NCI-H446 treated with DMSO at 0.1 percent for 48 hours (cell line): Measurements from ENCODE around the gene MGST1.
"Not testable (repeated sequence)": the region's sequence is repeated elsewhere in the genome, so short reads cannot be mapped to it uniquely, and the experiment has no call there.

ENCODE experiments used
- DNase-seq: peaks from one replicate; lab custom pipeline; 2025; lab: John Stamatoyannopoulos, UW

The MGST1 gene

GRCh38 chr12:16352481-16352880 lies 5.0 kb downstream of the MGST1 start:
- DNase-seq = no peak

DNA sequence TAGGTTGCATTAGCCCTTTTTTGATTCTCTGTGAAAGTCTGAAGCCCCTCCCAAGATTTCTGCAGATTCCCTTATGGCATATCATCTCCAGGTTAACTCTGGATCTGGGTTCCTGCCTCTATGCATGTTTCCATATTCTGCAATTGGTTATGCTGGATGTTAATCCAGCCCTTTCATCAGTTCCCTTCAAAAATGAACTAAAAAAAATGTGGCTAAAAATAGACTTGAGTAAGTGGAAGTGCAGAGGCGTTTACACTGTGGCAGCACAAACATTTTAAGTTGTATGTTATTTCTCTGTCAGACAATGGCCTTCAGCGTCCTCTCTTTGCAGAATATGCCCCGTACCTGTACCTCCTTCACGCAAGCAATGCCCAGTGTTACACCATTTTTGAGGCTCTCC lies 11.4 kb downstream of the MGST1 start:
- no peak for DNase-seq

DNA sequence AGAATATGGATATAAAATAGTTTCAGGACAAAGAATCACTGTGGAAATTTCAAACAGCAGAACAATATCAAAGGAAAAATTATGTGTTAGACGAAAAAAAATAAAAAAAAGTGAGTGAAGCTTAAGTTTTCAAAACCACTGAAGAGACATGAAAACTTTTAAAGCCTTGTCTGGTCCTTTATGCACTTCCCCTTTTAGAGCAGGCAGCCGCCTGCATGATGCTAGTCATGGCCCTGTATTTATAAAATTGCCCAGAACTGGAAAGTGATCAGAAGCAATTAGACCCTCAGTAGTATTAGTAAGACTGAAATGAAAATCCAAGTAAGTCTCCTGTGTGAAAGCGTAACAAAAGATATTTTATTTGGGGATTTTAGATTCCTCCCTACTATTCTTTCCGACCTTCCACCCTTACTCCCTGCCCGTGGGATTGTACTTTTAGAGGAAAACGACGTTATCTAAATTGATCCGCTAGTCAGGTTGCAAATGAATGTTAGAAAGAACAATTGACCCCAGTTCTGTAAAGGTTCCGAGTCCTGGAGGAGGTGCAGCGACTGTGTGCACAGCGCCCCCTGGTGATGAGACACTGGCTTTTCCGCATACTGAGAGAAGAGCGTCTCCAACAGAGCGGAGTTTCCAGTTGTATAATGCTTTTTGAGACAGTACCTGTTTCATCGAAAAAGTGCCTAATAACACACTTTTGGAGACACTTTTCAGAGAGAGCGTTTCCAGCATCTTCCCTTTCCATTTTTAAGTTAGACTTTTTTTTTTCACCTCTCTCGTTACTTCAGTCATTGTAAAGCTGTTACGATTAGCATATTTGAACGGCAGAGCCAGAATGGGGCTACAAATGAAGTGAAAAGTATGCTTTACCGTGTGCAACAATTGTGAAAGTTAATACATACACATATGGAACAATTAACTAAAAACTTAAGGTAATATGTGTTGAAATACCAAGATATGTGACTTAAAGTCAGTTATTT lies 12.4 kb downstream of the MGST1 start:
- no peak for DNase-seq

DNA sequence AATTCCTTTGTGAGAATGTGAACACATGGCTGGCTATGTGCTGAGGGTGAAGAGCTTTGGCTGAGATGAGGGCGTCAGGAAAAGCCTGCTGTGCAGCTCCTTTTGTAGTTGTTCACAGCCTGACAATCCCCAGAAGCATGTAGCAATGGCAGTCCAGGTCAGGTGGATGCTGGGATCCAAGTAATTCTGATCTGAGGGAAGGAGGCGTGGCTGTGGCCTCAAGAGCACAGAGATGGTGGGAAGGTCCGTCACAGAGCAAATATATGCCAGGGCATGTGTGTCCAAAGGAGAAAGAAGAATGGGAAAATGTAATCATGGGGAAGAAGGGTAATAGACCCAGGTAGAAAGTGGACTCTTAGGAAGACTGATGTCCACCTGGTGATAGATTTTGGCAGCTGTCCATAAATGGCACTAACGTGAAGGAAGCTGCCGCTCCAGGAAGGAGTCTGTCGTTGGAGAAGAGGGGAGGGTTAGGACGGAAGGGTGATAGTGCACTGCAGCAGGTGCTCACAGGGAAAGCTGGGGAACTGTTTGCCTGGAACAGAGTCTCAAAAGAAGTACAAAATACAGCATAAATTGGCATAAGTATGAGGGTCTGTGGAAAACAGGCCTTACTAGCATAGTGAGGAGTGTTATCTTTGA lies 13.8 kb downstream of the MGST1 start:
- DNase-seq = no peak

- DNase-seq = no peak
These were observed 15.1 kb downstream of the MGST1 start for GRCh38 chr12:16362550-16362949.

DNA sequence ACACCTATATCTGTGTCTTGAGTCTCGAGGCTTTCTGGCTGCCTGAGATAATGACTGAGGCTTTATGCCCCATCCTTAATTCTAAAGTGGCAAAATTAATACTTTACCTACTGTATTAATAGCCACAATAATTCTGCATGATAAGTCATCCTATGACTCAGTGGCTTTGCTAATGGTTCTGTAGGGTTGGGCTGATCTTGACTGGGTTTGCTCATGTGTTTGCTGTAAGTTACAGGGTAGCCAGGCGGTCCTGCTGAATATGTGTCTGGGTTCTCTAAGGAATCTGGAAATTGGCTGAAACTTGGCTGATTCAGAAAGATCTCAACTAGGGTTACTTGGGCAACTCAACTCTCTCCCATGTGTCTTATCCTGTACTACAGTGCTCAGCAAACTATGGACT lies 21.7 kb downstream of the MGST1 start:
- DNase-seq = no peak

DNA sequence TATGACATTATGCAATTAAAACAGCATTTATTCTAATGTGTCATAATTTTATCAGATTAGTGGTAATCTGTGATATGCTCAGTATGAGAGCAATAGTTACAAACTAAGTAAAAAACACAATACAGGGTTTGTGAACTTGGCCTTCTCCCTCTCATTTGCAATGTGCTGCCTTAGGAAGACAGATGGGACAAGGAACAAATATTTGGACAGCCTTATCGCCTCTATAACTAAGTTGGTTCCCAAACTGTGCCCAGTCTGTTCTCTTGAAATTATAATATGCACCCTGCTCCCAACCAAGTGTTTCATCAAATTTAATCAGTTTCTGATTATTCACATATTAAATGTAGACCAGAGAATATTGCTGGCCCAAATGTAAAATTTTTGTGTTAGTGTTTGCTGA lies 22.7 kb downstream of the MGST1 start:
- no peak for DNase-seq

DNA sequence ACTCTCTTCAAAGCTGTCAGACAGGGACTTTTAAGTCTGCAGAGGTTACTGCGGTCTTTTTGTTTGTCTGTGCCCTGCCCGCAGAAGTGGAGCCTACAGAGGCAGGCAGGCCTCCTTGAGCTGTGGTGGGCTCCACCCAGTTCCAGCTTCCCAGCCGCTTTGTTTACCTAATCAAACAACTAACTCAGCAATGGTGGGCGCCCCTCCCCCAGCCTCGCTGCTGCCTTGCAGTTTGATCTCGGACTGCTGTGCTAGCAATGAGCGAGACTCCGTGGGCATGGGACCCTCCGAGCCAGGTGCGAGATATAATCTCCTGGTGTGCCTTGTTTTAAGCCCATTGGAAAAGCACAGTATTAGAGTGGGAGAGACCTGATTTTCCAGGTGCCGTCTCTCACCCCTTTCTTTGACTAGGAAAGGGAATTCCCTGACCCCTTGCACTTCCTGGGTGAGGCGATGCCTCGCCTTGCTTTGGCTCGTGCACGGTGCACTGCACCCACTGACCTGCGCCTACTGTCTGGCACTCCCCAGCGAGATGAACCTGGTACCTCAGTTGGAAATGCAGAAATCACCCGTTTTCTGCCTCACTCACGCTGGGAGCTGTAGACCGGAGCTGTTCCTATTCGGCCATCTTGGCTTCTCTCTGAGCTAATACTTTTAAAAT lies 35.3 kb downstream of the MGST1 start:
- not testable (repeated sequence) for DNase-seq

DNA sequence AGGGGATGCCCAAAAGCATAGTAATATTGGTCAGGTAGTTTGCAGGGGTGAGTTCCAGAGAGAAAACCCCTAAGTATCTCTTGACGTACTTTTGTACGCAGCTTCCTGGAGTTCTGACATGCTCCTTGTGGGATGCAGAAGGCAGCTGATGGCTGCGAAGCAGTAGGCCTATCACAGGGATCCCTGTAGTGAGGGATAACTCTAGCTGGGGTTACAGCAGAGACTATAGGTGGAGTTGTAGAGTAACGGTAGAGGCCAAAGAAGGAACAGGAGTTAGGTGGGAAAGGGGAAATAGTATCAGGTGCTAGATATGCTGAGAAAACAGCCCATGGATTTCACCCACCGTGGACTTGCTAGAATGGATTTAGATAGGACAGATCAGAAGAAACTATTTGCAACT lies 37.3 kb downstream of the MGST1 start:
- DNase-seq = no peak

- DNase-seq = peak; percentile 14
These were observed 38.6 kb downstream of the MGST1 start for GRCh38 chr12:16385782-16386646.

GRCh38 chr12:16387919-16388318 lies 40.5 kb downstream of the MGST1 start:
- DNase-seq = no peak

DNA sequence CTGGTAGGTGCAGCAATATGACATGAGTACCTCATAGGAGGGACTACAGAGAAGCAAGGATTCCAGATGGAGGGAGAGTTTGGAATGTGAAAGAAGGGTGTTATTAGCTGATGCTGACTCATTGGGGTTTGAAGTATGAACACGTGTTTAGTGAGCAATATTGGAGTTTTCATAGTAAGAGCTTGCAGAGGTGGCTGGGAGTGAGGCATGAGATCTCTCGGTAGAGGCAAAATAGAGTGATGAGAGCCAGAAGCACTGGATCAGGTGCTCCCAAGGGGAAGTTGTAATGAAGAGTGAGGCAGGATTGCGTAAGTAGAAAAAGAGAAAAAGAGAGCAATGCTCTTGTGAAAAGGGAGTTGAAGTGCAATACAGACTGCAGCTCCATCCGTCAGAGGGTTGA lies 42.1 kb downstream of the MGST1 start:
- DNase-seq = no peak

DNA sequence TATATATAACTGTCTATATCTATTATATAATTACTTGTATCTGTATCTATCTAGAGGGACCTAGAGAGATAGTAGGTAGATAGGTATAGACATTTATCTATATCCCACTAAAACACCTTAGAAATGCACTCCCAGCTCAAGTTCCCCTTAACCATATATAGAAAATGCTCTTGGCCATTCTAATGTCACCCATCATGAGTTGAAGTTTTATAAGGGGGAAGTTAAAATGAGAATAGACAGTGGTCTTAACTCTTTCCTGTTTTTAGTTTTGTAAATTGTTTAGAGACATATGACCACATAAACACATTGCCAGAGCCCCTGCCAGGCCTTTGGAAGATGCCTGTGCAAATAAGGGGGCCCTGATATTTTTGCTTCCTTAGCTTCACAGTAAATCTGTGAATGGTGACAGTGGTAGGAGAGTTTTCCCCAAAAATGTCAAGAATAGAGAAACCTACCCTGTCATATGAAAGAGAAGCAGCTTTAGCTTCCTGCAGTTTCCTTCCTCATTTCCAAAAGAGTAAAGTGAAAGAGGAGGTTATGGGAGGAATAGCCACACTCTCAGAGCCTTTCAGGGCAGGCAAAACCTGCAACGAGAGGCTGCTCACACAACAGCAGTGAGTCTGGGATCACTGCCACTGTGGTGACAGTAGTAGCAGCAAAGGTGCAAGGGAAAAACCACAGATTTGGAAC lies 45.5 kb downstream of the MGST1 start:
- DNase-seq = no peak

- no peak for DNase-seq
These were observed 51.7 kb downstream of the MGST1 start for GRCh38 chr12:16399101-16399500.

GRCh38 chr12:16401835-16402234 lies 54.4 kb downstream of the MGST1 start:
- not testable (repeated sequence) for DNase-seq

DNA sequence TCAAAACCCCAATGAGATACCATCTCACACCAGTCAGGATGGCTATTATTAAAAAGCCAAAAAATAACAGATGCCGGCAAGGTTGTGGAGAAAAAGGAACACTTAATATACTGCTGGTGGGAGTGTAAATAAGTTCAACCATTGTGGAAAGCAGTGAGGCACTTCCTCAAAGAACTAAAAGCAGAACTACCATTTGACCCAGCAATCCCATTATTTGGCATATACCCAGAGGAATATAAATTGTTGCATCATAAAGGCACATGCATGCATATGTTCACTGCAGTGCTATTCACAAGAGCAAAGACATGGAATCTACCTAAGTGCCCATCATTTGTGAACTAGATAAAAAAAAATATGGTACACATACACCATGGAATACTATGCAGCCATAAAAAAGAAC lies 59.9 kb downstream of the MGST1 start:
- DNase-seq = no peak
